ENCODE data around the gene LRBA. TPM values are rescaled to one million over a fixed set of nuclear protein-coding genes. Genes with fewer than 3 reads are reported as not detected.

Gene LRBA
- total and polyA plus RNA-seq, 2 of the 4 experiments (the other 2 are of a cell fraction): 10.2 to 51.6 TPM

GRCh38 chr4:151000747-151001429 lies 14.2 kb downstream of the LRBA start:
- no peak overlapping the region for H2AK5ac ChIP-seq (ENCODE audit: low read depth, low read length)
- H2BK120ac ChIP-seq (ENCODE audit: low read depth, low read length): no peak overlapping the region
- TF ChIP-seq RCOR1 (IDR thresholded peaks at IDR 0.05; ENCODE audit: insufficient replicate concordance, low read length) (no peak), CTCF (conservative IDR thresholded peaks at IDR 0.05; ENCODE audit: low read depth, low read length) (no peak), NFE2L2 (IDR thresholded peaks at IDR 0.05; ENCODE audit: low read depth, low read length) (no peak), USF2 (IDR thresholded peaks at IDR 0.05; ENCODE audit: low read depth, low read length) (no peak), RAD21 (IDR thresholded peaks at IDR 0.05; ENCODE audit: low read length) (no peak), MAFK (IDR thresholded peaks at IDR 0.05; ENCODE audit: low read depth, low read length) (no peak), POLR2A (IDR thresholded peaks at IDR 0.05; ENCODE audit: low read depth, low read length) (no peak), CHD1 (IDR thresholded peaks at IDR 0.05; ENCODE audit: low read depth, low read length) (no peak), MXI1 (IDR thresholded peaks at IDR 0.05; ENCODE audit: borderline replicate concordance, low read depth, low read length) (no peak), RFX5 (IDR thresholded peaks at IDR 0.05; ENCODE audit: low read depth, low read length) (no peak), MAZ (IDR thresholded peaks at IDR 0.05; ENCODE audit: borderline replicate concordance, low read depth, low read length) (no peak), FOS (IDR thresholded peaks at IDR 0.05; ENCODE audit: low read depth, low read length) (no peak), SMC3 (IDR thresholded peaks at IDR 0.05; ENCODE audit: low read depth, low read length) (no peak), ELK1 (IDR thresholded peaks at IDR 0.05; ENCODE audit: borderline replicate concordance, low read depth, low read length) (no peak), BHLHE40 (IDR thresholded peaks at IDR 0.05; ENCODE audit: low read depth, low read length) (no peak)
- no peaks in the 10 kb centered on the region for H3K27me3 ChIP-seq (ENCODE audit: control insufficient read depth, insufficient read depth, low read length)
- H2BK15ac ChIP-seq (ENCODE audit: low read depth, low read length): no peak overlapping the region
- ChIA-PET POLR2A (ENCODE audit: unreplicated experiment) (no interaction called here), CTCF (no interaction called here)
- no peak overlapping the region for H3K18ac ChIP-seq (ENCODE audit: low read depth, low read length)
- no peak overlapping the region for H3K4me3 ChIP-seq (ENCODE audit: insufficient read depth, low read depth, low read length)
- no TSS peak for BruUV-seq (replicated peaks)
- no peak overlapping the region for H4K5ac ChIP-seq (ENCODE audit: low read depth, low read length)
- H4K20me1 ChIP-seq (ENCODE audit: insufficient read depth, low read length): no peaks in the 10 kb centered on the region
- no peak overlapping the region for H2BK20ac ChIP-seq (ENCODE audit: low read depth, low read length)
- H2BK5ac ChIP-seq (ENCODE audit: low read depth, low read length, poor library complexity, severe bottlenecking): no peak overlapping the region
- in situ Hi-C loops (cut with MboI; ENCODE audit: low sequenced_read_pairs) (no loop called here), dilution Hi-C loops (cut with HindIII; ENCODE audit: low sequenced_read_pairs, unreplicated experiment) (no loop called here), intact Hi-C loops (cut with micrococcal nuclease) (no loop called here)
- no peak overlapping the region for H3K56ac ChIP-seq (ENCODE audit: extremely low read depth, insufficient read depth, low read length)
- H3K9me3 ChIP-seq (ENCODE audit: control insufficient read depth, insufficient read depth, low read length): no peaks in the 10 kb centered on the region
- H3K4me2 ChIP-seq (ENCODE audit: low read depth, low read length): no peak overlapping the region
- no peak overlapping the region for H2AFZ ChIP-seq (replicated peaks; ENCODE audit: low read length, poor library complexity)
- no peaks in the 10 kb centered on the region for H3K36me3 ChIP-seq (ENCODE audit: control insufficient read depth, insufficient read depth, low read length)
- ATAC-seq (ENCODE audit: low read depth) (no peak), DNase-seq (no peak)
- no peak overlapping the region for H3K14ac ChIP-seq (replicated peaks; ENCODE audit: low read depth, low read length)
- no peaks in the 10 kb centered on the region for H3K9me1 ChIP-seq (ENCODE audit: insufficient read depth, low read length)
- no peaks in the 10 kb centered on the region for H3K4me1 ChIP-seq (ENCODE audit: control insufficient read depth, insufficient read depth, low read length)
- H4K91ac ChIP-seq (ENCODE audit: insufficient read depth, low read depth, low read length): no peak overlapping the region
- peaks cover 9 to 13% of the 10 kb centered on the region in 2 experiments; a peak in 3 of 4 replicates for H3K79me1 ChIP-seq (ENCODE audit: low read depth in 1 of 2, low read length in 2 of 2)
- H4K8ac ChIP-seq (ENCODE audit: low read depth in 2 of 2, low read length in 2 of 2): no peak overlapping the region
- H3K9ac ChIP-seq (ENCODE audit: low read depth, low read length): no peak overlapping the region
- no peak overlapping the region for H3K23ac ChIP-seq (ENCODE audit: low read depth, low read length)
- H2AK9ac ChIP-seq (replicated peaks; ENCODE audit: low read depth, low read length, poor library complexity): no peak overlapping the region
- no peak overlapping the region for H3K27ac ChIP-seq (ENCODE audit: insufficient read depth, low read length)
- no CpG with 5 or more reads among the region's 7 CpGs for WGBS, 2 experiments (ENCODE audit: extremely low coverage in 2 of 2, insufficient read length in 1 of 2)
- H3K4ac ChIP-seq (ENCODE audit: low read depth, low read length): no peak overlapping the region
